22Rv1 (cell line): ENCODE measurements around the gene TULP1.

Experiments used
- ZFX ChIP-seq: fragments of 450-650 bp; IDR thresholded peaks from 2 replicates; pipeline ENCODE4 v1.6.1; 2017; ENCODE audit warnings: antibody characterized with exemption, borderline replicate concordance
- TF ChIP-seq, protein P1 (sequence below): fragments of 450-650 bp; IDR thresholded peaks from 2 replicates; pipeline ENCODE4 v1.5.1; 2017; ENCODE audit warnings: mild to moderate bottlenecking

DNA sequence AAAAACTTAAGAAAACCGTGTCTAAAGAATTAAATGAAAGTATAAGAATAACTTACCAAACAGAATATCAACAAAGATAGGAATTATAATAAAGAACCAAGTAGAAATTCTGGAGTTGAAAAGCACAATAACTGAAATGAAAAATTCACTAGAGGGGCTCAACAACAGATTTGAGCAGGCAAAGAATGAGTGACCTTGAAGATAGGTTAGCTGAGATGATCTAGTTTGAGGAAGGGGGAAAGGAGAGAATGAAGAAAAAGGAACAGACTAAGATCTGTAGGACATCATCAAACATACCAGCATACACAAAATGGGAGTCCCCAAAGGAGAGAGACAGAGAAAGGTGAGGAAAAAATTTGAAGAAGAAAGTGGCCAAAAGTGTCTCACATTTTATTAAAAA is 37.7 kb upstream of the TULP1 start:
- TF ChIP-seq, protein P1, sequence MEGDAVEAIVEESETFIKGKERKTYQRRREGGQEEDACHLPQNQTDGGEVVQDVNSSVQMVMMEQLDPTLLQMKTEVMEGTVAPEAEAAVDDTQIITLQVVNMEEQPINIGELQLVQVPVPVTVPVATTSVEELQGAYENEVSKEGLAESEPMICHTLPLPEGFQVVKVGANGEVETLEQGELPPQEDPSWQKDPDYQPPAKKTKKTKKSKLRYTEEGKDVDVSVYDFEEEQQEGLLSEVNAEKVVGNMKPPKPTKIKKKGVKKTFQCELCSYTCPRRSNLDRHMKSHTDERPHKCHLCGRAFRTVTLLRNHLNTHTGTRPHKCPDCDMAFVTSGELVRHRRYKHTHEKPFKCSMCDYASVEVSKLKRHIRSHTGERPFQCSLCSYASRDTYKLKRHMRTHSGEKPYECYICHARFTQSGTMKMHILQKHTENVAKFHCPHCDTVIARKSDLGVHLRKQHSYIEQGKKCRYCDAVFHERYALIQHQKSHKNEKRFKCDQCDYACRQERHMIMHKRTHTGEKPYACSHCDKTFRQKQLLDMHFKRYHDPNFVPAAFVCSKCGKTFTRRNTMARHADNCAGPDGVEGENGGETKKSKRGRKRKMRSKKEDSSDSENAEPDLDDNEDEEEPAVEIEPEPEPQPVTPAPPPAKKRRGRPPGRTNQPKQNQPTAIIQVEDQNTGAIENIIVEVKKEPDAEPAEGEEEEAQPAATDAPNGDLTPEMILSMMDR = no peak
- TF ChIP-seq ZFX = no peak
